ENCODE measurements around the gene ARHGAP42.

ARHGAP42 gene

GRCh38 chr11:100918551-100919500, 231.7 kb downstream of the ARHGAP42 start:
- no peaks in the 10 kb centered on the region for H3F3A ChIP-seq (ENCODE audit: insufficient read depth)
- no peak overlapping the region for H2AFZ ChIP-seq (ENCODE audit: low read depth, low read length, severe bottlenecking)
- H3K27ac ChIP-seq (ENCODE audit: low read depth, low read length), result no peak overlapping the region
- no peak overlapping the region for H3K9ac ChIP-seq (ENCODE audit: low read length)
- no peaks in the 10 kb centered on the region for H3K36me3 ChIP-seq (ENCODE audit: low read length)
- no peak overlapping the region for H3K4me3 ChIP-seq (ENCODE audit: insufficient read depth, low read length, poor library complexity, severe bottlenecking)
- TF ChIP-seq, protein P1, sequence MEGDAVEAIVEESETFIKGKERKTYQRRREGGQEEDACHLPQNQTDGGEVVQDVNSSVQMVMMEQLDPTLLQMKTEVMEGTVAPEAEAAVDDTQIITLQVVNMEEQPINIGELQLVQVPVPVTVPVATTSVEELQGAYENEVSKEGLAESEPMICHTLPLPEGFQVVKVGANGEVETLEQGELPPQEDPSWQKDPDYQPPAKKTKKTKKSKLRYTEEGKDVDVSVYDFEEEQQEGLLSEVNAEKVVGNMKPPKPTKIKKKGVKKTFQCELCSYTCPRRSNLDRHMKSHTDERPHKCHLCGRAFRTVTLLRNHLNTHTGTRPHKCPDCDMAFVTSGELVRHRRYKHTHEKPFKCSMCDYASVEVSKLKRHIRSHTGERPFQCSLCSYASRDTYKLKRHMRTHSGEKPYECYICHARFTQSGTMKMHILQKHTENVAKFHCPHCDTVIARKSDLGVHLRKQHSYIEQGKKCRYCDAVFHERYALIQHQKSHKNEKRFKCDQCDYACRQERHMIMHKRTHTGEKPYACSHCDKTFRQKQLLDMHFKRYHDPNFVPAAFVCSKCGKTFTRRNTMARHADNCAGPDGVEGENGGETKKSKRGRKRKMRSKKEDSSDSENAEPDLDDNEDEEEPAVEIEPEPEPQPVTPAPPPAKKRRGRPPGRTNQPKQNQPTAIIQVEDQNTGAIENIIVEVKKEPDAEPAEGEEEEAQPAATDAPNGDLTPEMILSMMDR (IDR thresholded peaks at IDR 0.05; ENCODE audit: insufficient read depth, low read length, poor library complexity, severe bottlenecking), result no peak
- TF ChIP-seq EZH2phosphoT487 (conservative IDR thresholded peaks at IDR 0.05; ENCODE audit: low read length), result no peak
- H3K4me2 ChIP-seq (ENCODE audit: low read depth, low read length, poor library complexity, severe bottlenecking), result no peak overlapping the region
- no peaks in the 10 kb centered on the region for H3K79me2 ChIP-seq (ENCODE audit: insufficient read depth, low read length)
- no peaks in the 10 kb centered on the region for H3K27me3 ChIP-seq (ENCODE audit: low read length)
- no peaks in the 10 kb centered on the region for H3K9me2 ChIP-seq (replicated peaks; ENCODE audit: insufficient read depth, low read length)
- H4K20me1 ChIP-seq (ENCODE audit: low read depth, low read length), result no peaks in the 10 kb centered on the region
- no peaks in the 10 kb centered on the region for H3K9me3 ChIP-seq (ENCODE audit: insufficient read depth, low read length)

GRCh38 chr11:100920593-100920992, 233.5 kb downstream of the ARHGAP42 start:
- no peak overlapping the region for H3K9ac ChIP-seq (ENCODE audit: low read length)
- H2AFZ ChIP-seq (ENCODE audit: low read depth, low read length, severe bottlenecking), result no peak overlapping the region
- H3K36me3 ChIP-seq (ENCODE audit: low read length), result no peaks in the 10 kb centered on the region
- no peaks in the 10 kb centered on the region for H3F3A ChIP-seq (ENCODE audit: insufficient read depth)
- H3K27ac ChIP-seq (ENCODE audit: low read depth, low read length), result no peak overlapping the region
- TF ChIP-seq EZH2phosphoT487 (conservative IDR thresholded peaks at IDR 0.05; ENCODE audit: low read length), result no peak
- TF ChIP-seq, protein P1 (IDR thresholded peaks at IDR 0.05; ENCODE audit: insufficient read depth, low read length, poor library complexity, severe bottlenecking), result no peak
- H3K4me3 ChIP-seq (ENCODE audit: insufficient read depth, low read length, poor library complexity, severe bottlenecking), result no peak overlapping the region
- H4K20me1 ChIP-seq (ENCODE audit: low read depth, low read length), result no peaks in the 10 kb centered on the region
- no peak overlapping the region for H3K4me2 ChIP-seq (ENCODE audit: low read depth, low read length, poor library complexity, severe bottlenecking)
- H3K79me2 ChIP-seq (ENCODE audit: insufficient read depth, low read length), result no peaks in the 10 kb centered on the region
- no peaks in the 10 kb centered on the region for H3K9me3 ChIP-seq (ENCODE audit: insufficient read depth, low read length)
- H3K9me2 ChIP-seq (replicated peaks; ENCODE audit: insufficient read depth, low read length), result no peaks in the 10 kb centered on the region
- no peaks in the 10 kb centered on the region for H3K27me3 ChIP-seq (ENCODE audit: low read length)

GRCh38 chr11:100922121-100922520, 235.0 kb downstream of the ARHGAP42 start:
- H2AFZ ChIP-seq (ENCODE audit: low read depth, low read length, severe bottlenecking), result no peak overlapping the region
- H3K9me3 ChIP-seq (ENCODE audit: insufficient read depth, low read length), result no peaks in the 10 kb centered on the region
- no peaks in the 10 kb centered on the region for H3F3A ChIP-seq (ENCODE audit: insufficient read depth)
- no peaks in the 10 kb centered on the region for H3K27me3 ChIP-seq (ENCODE audit: low read length)
- no peak overlapping the region for H3K4me2 ChIP-seq (ENCODE audit: low read depth, low read length, poor library complexity, severe bottlenecking)
- no peaks in the 10 kb centered on the region for H3K9me2 ChIP-seq (replicated peaks; ENCODE audit: insufficient read depth, low read length)
- H3K27ac ChIP-seq (ENCODE audit: low read depth, low read length), result no peak overlapping the region
- no peak overlapping the region for H3K9ac ChIP-seq (ENCODE audit: low read length)
- H3K36me3 ChIP-seq (ENCODE audit: low read length), result no peaks in the 10 kb centered on the region
- no peak overlapping the region for H3K4me3 ChIP-seq (ENCODE audit: insufficient read depth, low read length, poor library complexity, severe bottlenecking)
- no peaks in the 10 kb centered on the region for H3K79me2 ChIP-seq (ENCODE audit: insufficient read depth, low read length)
- TF ChIP-seq, protein P1 (IDR thresholded peaks at IDR 0.05; ENCODE audit: insufficient read depth, low read length, poor library complexity, severe bottlenecking), result no peak
- no peak for TF ChIP-seq EZH2phosphoT487 (conservative IDR thresholded peaks at IDR 0.05; ENCODE audit: low read length)
- no peaks in the 10 kb centered on the region for H4K20me1 ChIP-seq (ENCODE audit: low read depth, low read length)

Measured in SU-DHL-6 (cell line).